ENCODE measurements around the gene MYLK.

MYLK gene

GRCh38 chr3:123767564-123768292 is 116.4 kb downstream of the MYLK start:
- DNase-seq = no peak

GRCh38 chr3:123767009-123767372 is 117.1 kb downstream of the MYLK start:
- no peak for DNase-seq

GRCh38 chr3:123766193-123767008 is 117.7 kb downstream of the MYLK start:
- DNase-seq = no peak

- DNase-seq = no peak
Observed at GRCh38 chr3:123765475-123766128, 118.5 kb downstream of the MYLK start.

GRCh38 chr3:123764647-123765046 is 119.5 kb downstream of the MYLK start:
- DNase-seq = no peak

- no peak for DNase-seq
Observed at GRCh38 chr3:123762805-123763204, 121.3 kb downstream of the MYLK start.

GRCh38 chr3:123760817-123761216 is 123.3 kb downstream of the MYLK start:
- DNase-seq = no peak

GRCh38 chr3:123759871-123760270 is 124.3 kb downstream of the MYLK start:
- no peak for DNase-seq

GRCh38 chr3:123759311-123759710 is 124.8 kb downstream of the MYLK start:
- no peak for DNase-seq

- no peak for DNase-seq
Observed at GRCh38 chr3:123758081-123758564, 126.0 kb downstream of the MYLK start.

- DNase-seq = no peak
Observed at GRCh38 chr3:123757281-123757940, 126.7 kb downstream of the MYLK start.

GRCh38 chr3:123755501-123755900 is 128.6 kb downstream of the MYLK start:
- DNase-seq = no peak

- DNase-seq = no peak
Observed at GRCh38 chr3:123755085-123755484, 129.0 kb downstream of the MYLK start.

- DNase-seq = no peak
Observed at GRCh38 chr3:123753286-123753685, 130.8 kb downstream of the MYLK start.

GRCh38 chr3:123752228-123752627 is 131.9 kb downstream of the MYLK start:
- DNase-seq = no peak

GRCh38 chr3:123751433-123751832 is 132.7 kb downstream of the MYLK start:
- DNase-seq = no peak

- no peak for DNase-seq
Observed at GRCh38 chr3:123750659-123751420, 133.3 kb downstream of the MYLK start.

GRCh38 chr3:123750209-123750608 is 133.9 kb downstream of the MYLK start:
- no peak for DNase-seq

GRCh38 chr3:123749711-123750110 is 134.4 kb downstream of the MYLK start:
- DNase-seq = no peak

GRCh38 chr3:123745184-123745855 is 138.8 kb downstream of the MYLK start:
- no peak for DNase-seq

GRCh38 chr3:123744064-123744463 is 140.1 kb downstream of the MYLK start:
- DNase-seq = no peak

- DNase-seq = no peak
Observed at GRCh38 chr3:123743121-123743520, 141.0 kb downstream of the MYLK start.
